GM15510 (cell line): ENCODE data around the gene KRT86.

Experiments used
- POLR2A ChIP-seq: IDR thresholded peaks from 3 replicates; pipeline ENCODE4 v1.6.1; 2011; ENCODE audit warnings: borderline replicate concordance; ENCODE audit not compliant: insufficient read length; ENCODE audit errors: extremely low read depth

KRT86 gene

DNA sequence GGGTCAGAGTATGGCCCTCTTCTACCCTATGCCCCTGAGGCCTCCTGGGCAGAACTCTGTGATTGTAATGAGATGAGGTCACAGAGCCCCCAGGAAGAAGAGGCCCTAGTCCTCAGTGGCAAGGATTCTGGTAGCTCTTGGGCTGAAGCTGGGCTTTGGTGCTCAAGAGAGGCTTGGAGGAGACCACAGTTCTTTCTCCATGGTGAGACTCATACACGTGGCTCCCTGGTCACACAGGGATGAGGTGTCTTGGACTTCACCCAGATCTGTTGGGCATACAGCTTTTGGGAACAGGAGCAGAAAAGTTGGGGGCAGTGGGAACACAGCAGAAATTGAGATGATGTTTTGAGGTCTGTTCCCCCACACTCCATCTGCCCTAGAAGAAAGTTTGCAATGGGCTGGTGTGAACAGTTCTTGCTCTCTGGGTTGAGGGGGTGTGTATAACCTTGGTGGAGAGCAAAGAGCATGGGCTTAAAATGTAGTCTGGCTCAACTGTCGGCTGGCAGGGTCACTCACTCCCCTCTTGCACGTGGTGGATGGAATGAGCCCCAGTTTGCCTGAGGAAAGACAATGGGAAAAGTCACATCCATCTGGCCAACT, at the start of gene KRT86:
TSS of gene KRT86 (plus strand) at position 125 of the 600 bp plus-strand sequence. CDS start 27,272 bp downstream, outside the sequence.
- TF ChIP-seq POLR2A: no peak

DNA sequence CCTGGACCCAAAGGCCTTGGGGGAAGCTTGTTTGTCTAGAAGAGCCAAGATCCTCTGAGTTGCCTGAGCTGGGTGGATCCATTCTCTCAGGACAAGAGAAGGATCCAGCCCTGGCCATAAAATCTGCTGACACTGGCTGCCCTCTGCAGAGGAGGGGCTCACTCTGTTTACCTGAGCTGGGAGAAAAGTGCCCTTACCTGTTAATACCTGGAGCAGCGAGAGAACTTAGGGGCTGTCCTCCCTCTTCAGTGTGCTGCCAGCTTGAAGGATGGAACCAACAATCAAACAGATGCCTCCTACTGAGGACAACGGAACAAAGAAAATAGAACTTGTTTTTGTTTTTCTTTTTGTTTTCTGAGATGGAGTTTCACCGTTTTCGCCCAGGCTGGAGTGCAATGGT, 48.7 kb upstream of the KRT86 start:
- TF ChIP-seq POLR2A: no peak

DNA sequence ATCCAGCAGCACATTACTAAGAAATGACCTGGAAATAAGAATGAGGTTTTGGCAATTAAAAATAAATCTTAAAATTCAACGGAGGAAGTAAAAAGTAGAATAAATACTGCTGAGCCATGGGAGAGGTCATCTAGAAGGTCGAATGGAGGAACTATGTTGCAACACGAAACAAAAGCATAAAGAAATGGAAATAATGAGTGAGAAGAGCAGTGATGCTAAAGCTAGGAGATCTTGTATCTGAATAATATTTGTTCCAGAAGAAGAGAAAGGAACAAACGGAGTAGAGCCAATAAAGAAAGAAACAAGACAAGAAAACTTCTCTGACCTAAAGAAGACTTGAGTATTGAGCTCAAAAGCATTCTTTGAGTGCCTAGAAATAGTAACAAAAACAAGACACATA, 48.0 kb upstream of the KRT86 start:
- TF ChIP-seq POLR2A: no peak

DNA sequence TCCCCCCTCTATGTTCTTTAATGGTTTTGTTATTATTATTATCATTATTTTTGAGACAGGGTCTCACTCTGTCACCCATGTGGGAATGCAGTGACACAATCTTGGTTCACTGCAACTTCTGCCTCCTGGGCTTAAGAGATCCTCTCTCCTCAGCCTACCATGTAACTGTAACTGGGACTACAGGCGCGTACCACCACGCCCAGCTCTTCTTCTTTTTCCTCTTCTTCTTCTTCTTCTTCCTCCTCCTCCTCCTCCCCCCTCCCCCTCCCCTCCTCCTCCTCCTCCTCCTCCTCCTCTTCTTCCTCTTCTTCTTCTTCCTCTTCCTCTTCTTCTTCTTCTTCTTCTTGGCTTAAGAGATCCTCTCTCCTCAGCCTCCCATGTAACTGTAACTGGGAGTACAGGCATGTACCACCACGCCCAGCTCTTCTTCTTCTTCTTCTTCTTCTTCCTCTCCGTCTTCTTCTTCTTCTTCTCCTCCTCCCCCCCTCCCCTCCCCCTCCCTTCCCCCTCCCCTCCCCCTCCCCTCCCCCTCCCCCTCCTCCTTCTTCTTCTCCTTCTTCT, 46.8 kb upstream of the KRT86 start:
- no peak for TF ChIP-seq POLR2A

- no peak for TF ChIP-seq POLR2A
Observed at GRCh38 chr12:52228366-52228765, 46.1 kb upstream of the KRT86 start.

DNA sequence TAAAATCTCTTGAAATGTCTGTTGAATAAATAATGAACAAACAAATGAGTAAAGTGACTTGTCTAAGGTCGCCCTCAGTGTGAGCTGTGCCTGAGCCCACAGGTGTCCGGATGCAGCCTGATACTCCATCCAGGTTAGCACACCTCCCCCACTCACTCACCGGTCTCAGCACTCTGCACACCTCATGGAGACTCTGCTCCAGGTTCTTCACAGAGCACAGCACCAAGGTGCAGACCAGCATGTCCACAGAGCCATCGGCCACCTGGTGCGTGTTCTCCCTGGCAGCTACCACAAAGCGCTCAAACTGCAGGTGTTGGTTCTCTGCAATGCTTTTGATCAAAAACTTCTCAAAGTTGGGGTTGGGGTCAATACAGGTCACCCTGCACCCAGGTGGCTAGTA, 45.5 kb upstream of the KRT86 start:
- TF ChIP-seq POLR2A: no peak

DNA sequence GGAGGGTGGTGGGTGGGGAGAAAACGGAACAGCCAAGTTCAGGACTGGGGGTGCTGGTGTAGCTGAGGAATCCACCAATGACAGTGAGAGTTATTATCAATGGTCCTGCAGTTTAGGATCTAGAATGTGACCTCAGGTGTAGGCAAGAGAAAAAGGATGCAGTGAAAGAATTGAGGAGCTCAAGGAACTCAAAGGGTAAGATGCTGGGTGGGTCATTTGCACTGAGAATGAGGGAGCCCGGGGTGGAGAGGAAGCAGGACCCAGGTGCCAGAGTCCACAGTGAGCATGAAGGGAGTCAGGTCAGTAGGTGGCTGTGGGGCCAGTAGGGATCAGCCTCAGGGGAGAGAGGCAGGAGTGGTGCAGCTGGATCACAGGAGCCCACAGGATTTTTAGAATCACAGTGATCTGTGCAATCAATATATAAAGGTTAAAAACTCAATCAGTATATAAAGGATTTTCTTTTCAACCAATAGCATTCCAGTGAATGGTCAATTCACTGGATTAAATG, 44.6 kb upstream of the KRT86 start:
- TF ChIP-seq POLR2A: no peak

GRCh38 chr12:52230364-52231281, 43.8 kb upstream of the KRT86 start:
- no peak for TF ChIP-seq POLR2A

DNA sequence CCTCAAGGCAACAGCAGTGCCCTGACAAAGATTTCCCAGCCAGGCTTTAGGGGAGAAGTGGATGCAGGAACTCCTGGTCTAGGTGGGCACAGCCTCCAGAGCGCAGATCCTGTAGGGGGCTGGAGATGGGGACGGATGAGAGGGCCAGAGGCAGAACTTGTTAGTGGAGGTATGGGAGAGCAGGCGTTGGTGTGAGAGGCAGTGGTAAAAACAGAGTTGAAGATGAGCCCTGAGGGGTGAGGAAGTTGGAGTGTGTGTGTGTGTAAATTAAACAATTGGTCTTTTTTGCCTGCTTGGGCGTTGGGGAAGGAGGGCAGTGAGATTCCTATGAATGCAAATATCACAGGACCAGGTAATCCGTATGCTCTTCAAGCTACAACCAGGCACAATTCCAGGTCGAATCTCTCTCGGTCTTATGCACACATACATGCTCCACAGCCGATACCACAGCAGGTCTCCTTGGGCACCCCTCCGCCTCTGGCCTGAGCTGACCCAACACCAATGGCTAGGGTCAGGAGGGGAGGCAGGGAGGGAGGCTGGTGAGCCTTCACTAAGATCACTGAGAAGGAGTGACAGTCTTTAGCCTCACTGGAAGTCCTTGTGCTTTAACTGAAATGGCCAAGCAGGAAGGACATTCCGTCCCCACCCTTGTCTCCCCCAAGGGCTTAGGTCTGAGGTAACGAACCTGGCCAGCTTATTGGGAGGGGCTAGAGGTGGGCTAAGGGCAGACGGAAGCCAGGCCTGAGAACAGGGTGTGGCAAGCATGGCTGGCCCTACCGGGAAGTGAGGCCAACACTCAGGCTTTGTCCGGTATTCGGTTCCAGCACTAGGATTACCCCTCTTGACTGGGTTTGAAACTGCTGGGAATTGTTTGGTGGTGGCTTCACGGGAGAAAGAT, 42.9 kb upstream of the KRT86 start:
- TF ChIP-seq POLR2A: no peak

GRCh38 chr12:52232203-52232673, 42.2 kb upstream of the KRT86 start:
- no peak for TF ChIP-seq POLR2A

DNA sequence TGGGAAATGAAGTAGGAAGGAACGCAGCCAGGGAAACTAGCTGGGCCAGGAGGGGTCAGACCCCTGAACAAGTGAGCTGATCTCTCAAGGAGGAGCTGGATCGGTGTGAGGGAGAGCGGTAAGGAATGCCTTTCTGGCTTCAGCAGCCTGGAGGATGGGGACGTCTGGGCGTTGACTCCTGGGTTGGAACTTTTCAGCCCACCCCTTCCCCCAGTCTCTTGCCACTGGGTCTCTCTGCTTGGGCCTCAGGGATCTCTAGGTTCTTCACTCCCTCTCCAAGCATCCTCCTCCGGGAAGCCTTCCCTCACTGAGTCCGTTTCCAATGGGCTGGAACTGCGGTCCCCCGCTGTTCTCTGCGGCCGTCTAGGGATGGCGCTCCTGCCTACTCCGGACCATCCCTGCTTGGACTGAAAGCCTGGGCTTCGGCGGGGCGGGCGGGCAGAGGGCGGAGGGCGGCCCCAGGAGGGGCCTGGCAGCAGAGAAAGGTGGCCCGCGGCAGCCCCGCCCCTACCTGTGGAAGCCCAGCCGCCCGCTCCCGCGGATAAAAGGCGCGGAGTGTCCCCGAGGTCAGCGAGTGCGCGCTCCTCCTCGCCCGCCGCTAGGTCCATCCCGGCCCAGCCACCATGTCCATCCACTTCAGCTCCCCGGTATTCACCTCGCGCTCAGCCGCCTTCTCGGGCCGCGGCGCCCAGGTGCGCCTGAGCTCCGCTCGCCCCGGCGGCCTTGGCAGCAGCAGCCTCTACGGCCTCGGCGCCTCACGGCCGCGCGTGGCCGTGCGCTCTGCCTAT, 41.6 kb upstream of the KRT86 start, which contains the start of gene KRT7:
TSS of gene KRT7 (plus strand) at position 570 of the 788 bp plus-strand sequence. CDS start at position 624, 54 bp downstream.
- TF ChIP-seq POLR2A: no peak

- TF ChIP-seq POLR2A: no peak
Observed at GRCh38 chr12:52233462-52234207, 40.8 kb upstream of the KRT86 start.
